SHP77 treated with DMSO at 0.1 percent for 48 hours (cell line): ENCODE data around the gene B4GALT3.

Source experiments
- DNase-seq: peaks from one replicate; lab custom pipeline; 2025; lab: John Stamatoyannopoulos, UW

B4GALT3 gene

GRCh38 chr1:161162806-161163205 lies 14.5 kb downstream of the B4GALT3 start:
- no peak for DNase-seq

- DNase-seq: no peak
These were observed 15.3 kb downstream of the B4GALT3 start for GRCh38 chr1:161162052-161162451.

GRCh38 chr1:161161652-161162051 lies 15.7 kb downstream of the B4GALT3 start:
- DNase-seq: no peak

- no peak for DNase-seq
These were observed 16.6 kb downstream of the B4GALT3 start for GRCh38 chr1:161160671-161161145.

- DNase-seq: no peak
These were observed 17.4 kb downstream of the B4GALT3 start for GRCh38 chr1:161159913-161160243.

- peak; percentile 83 for DNase-seq
These were observed 18.0 kb downstream of the B4GALT3 start, which contains the start of gene USP21 for GRCh38 chr1:161159087-161159912. TSS of gene USP21 (plus strand) at chr1:161159500. CDS start at chr1:161160641, 1,141 bp downstream.

GRCh38 chr1:161158316-161159010 lies 18.8 kb downstream of the B4GALT3 start:
- no peak for DNase-seq

GRCh38 chr1:161157867-161158266 lies 19.4 kb downstream of the B4GALT3 start:
- no peak for DNase-seq

GRCh38 chr1:161153682-161154337 lies 23.5 kb downstream of the B4GALT3 start, which contains the start of gene UFC1:
TSS of gene UFC1 (plus strand) at chr1:161153978. CDS start at chr1:161153998, 20 bp downstream.
- peak; percentile 91 for DNase-seq

GRCh38 chr1:161153176-161153575 lies 24.1 kb downstream of the B4GALT3 start:
- DNase-seq: no peak

GRCh38 chr1:161145832-161146231 lies 31.5 kb downstream of the B4GALT3 start:
- DNase-seq: no peak

GRCh38 chr1:161140755-161141400 lies 36.4 kb downstream of the B4GALT3 start:
- DNase-seq: no peak

GRCh38 chr1:161139766-161140165 lies 37.5 kb downstream of the B4GALT3 start:
- DNase-seq: peak; percentile 60

- no peak for DNase-seq
These were observed 38.9 kb downstream of the B4GALT3 start for GRCh38 chr1:161138431-161138830.

GRCh38 chr1:161137881-161138280 lies 39.4 kb downstream of the B4GALT3 start:
- no peak for DNase-seq

- no peak for DNase-seq
These were observed 44.0 kb downstream of the B4GALT3 start for GRCh38 chr1:161133220-161133740.

GRCh38 chr1:161132410-161133219 lies 44.7 kb downstream of the B4GALT3 start, which contains the start of gene DEDD:
TSS of gene DEDD (minus strand) at chr1:161132667. CDS start at chr1:161124462, 8,205 bp downstream.
- DNase-seq: peak; percentile 99

- no peak for DNase-seq
These were observed 45.5 kb downstream of the B4GALT3 start for GRCh38 chr1:161131523-161132409.

- no peak for DNase-seq
These were observed 47.0 kb downstream of the B4GALT3 start for GRCh38 chr1:161130266-161130665.
